ENCODE data around the gene TXNL4A. TPM values are rescaled to one million over a fixed set of nuclear protein-coding genes. Genes with fewer than 3 reads are reported as not detected.

Gene TXNL4A
- polyA plus RNA-seq, 6 donors from 2014 or later: 192 to 253 (median 220) TPM

Other genes starting within 250 kb of the TXNL4A start
- not detected for gene KCNG2, start 190.6 kb downstream of the TXNL4A start, polyA plus RNA-seq (ENCODE audit: low read depth in 6 of 6)
- gene SLC66A2, start 36.9 kb downstream of the TXNL4A start, polyA plus RNA-seq (ENCODE audit: low read depth in 6 of 6): 10 to 100 TPM; 26.3 to 40.9 (median 34.5) TPM
- 10 to 100 TPM in 1 of 6 donors, 1 to 10 TPM in 5; 1.8 to 10.5 (median 4.5) TPM for gene HSBP1L1, start 23.9 kb downstream of the TXNL4A start, polyA plus RNA-seq (ENCODE audit: low read depth in 6 of 6)
- gene RBFA, start 45.9 kb upstream of the TXNL4A start, polyA plus RNA-seq (ENCODE audit: low read depth in 6 of 6): 10 to 100 TPM in 5 of 6 donors, 1 to 10 TPM in 1; 6.5 to 18.4 (median 17.1) TPM
- gene ADNP2, start 120.7 kb upstream of the TXNL4A start, polyA plus RNA-seq (ENCODE audit: low read depth in 6 of 6): 1 to 10 TPM; 4.2 to 7.1 (median 5.1) TPM